ENCODE measurements around the gene NUP214. TPM values are rescaled to one million over a fixed set of nuclear protein-coding genes. Genes with fewer than 3 reads are reported as not detected.

The NUP214 gene
- total and polyA plus RNA-seq, 2 of the 8 experiments (the other 6 are each of a cell fraction or from before 2014, with no cell fraction given): 28.6 to 50.2 TPM

- Histone ChIP-seq H3K27me3 (replicated peaks in 1 of 4; ENCODE audit: control insufficient read depth in 3 of 4, extremely low read depth in 1 of 4, insufficient read depth in 3 of 4, low read length in 3 of 4) (no peaks in the 10 kb centered on the region; a peak in 2 of 7 replicates), H3K9ac (replicated peaks in 1 of 4; ENCODE audit: extremely low read depth in 1 of 4, low read depth in 3 of 4, low read length in 3 of 4) (no peak overlapping the region), H3K23me2 (ENCODE audit: low read depth, low read length) (peaks cover 1% of the 10 kb centered on the region; the same call in 1 of the 2 replicates), H3K56ac (replicated peaks; ENCODE audit: insufficient read length, low read depth, low read length) (no peak overlapping the region), H2AK5ac (ENCODE audit: low read depth, low read length) (no peak overlapping the region), H2BK120ac (replicated peaks; ENCODE audit: low read depth, low read length) (no peak overlapping the region), H4K91ac (replicated peaks; ENCODE audit: insufficient read length, low read length) (no peak overlapping the region), H4K20me1 (replicated peaks in 1 of 2; ENCODE audit: control insufficient read depth in 1 of 2, insufficient read depth in 2 of 2, low read length in 2 of 2) (peaks cover 0 to 5% of the 10 kb centered on the region in 2 experiments), H3K18ac (ENCODE audit: extremely low read depth, low read length) (no peak overlapping the region), H3K27ac (ENCODE audit: low read depth, low read length) (no peak overlapping the region), H4K5ac (ENCODE audit: insufficient read length, low read depth, low read length) (no peak overlapping the region), H2BK20ac (ENCODE audit: low read length) (no peak overlapping the region), H2BK15ac (ENCODE audit: low read length) (0 out of 2 replicates have a peak overlapping the region, but pooled peaks have one; percentile 29), H3K4ac (replicated peaks; ENCODE audit: insufficient read length, low read depth, low read length) (no peak overlapping the region), H3K4me1 (replicated peaks in 1 of 4; ENCODE audit: control insufficient read depth in 3 of 4, insufficient read depth in 4 of 4, low read length in 3 of 4) (peaks cover 0 to 7% (median 2%) of the 10 kb centered on the region in 4 experiments; a peak in 5 of 7 replicates), H3K9me3 (ENCODE audit: insufficient read depth in 2 of 2, low read depth in 1 of 2, low read length in 1 of 2) (no peaks in the 10 kb centered on the region), H2BK12ac (ENCODE audit: low read depth, low read length) (no peak overlapping the region), H3K4me3 (ENCODE audit: extremely low read depth in 1 of 4, insufficient read depth in 2 of 4, low read depth in 3 of 4, low read length in 4 of 4) (no peak overlapping the region), H3K23ac (ENCODE audit: insufficient read length) (no peak overlapping the region), H3K79me1 (ENCODE audit: low read depth, low read length) (no peaks in the 10 kb centered on the region; the same call in 1 of the 2 replicates), H3K4me2 (ENCODE audit: insufficient read depth in 1 of 2, low read depth in 2 of 2, low read length in 2 of 2) (no peak overlapping the region), H2AFZ (ENCODE audit: low read length) (no peak overlapping the region), H4K8ac (ENCODE audit: extremely low read depth, insufficient read depth, low read length) (no peak overlapping the region), H2BK5ac (ENCODE audit: low read depth, low read length) (no peak overlapping the region), H3K14ac (ENCODE audit: insufficient read length) (no peak overlapping the region), H3K79me2 (ENCODE audit: control insufficient read depth in 1 of 2, insufficient read depth in 2 of 2, low read length in 2 of 2) (no peaks in the 10 kb centered on the region), H3K36me3 (ENCODE audit: control insufficient read depth in 2 of 4, insufficient read depth in 4 of 4, low read length in 3 of 4) (no peaks in the 10 kb centered on the region)
- ChIA-PET CTCF (ENCODE audit: partially characterized antibody) (interaction anchor here (1.7 kb wide), 1 partner anchor 66 kb away, joined by 3 read pairs; no protein-coding TSS in a partner anchor), POLR2A (ENCODE audit: partially characterized antibody) (interaction anchor here (1.0 to 29.0 kb wide), 2 partner anchors 9 to 27 kb away, joined by 3 to 751 read pairs; partner anchors contain the start of gene NUP214)
- no peak for DNase-seq (ENCODE audit: low read depth in 1 of 2, low spot score in 2 of 2)
- 88% methylated on average over 17 of the region's 19 CpGs; no CpG with 5 or more reads in 1 of the 2 experiments for WGBS, 2 experiments (ENCODE audit: extremely low coverage in 1 of 2, insufficient coverage in 1 of 2, insufficient read length in 1 of 2, insufficient replicate concordance in 2 of 2, low coverage in 1 of 2, low lambda C conversion rate in 2 of 2, missing lambda C conversion rate in 1 of 2)
- no peak for FAIRE-seq
- TF ChIP-seq GTF2F1 (IDR thresholded peaks at IDR 0.05; ENCODE audit: borderline replicate concordance, low read depth, low read length): no peak
- TF ChIP-seq, protein P1, sequence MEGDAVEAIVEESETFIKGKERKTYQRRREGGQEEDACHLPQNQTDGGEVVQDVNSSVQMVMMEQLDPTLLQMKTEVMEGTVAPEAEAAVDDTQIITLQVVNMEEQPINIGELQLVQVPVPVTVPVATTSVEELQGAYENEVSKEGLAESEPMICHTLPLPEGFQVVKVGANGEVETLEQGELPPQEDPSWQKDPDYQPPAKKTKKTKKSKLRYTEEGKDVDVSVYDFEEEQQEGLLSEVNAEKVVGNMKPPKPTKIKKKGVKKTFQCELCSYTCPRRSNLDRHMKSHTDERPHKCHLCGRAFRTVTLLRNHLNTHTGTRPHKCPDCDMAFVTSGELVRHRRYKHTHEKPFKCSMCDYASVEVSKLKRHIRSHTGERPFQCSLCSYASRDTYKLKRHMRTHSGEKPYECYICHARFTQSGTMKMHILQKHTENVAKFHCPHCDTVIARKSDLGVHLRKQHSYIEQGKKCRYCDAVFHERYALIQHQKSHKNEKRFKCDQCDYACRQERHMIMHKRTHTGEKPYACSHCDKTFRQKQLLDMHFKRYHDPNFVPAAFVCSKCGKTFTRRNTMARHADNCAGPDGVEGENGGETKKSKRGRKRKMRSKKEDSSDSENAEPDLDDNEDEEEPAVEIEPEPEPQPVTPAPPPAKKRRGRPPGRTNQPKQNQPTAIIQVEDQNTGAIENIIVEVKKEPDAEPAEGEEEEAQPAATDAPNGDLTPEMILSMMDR (IDR thresholded peaks at IDR 0.05; ENCODE audit: control extremely low read depth in 1 of 3, insufficient read depth in 1 of 3, low read depth in 1 of 3, low read length in 3 of 3): no peak
- TF ChIP-seq HDAC6 (IDR thresholded peaks at IDR 0.05; ENCODE audit: low read depth, low read length): no peak
- no peak for TF ChIP-seq RFX5 (IDR thresholded peaks at IDR 0.05; ENCODE audit: borderline replicate concordance, low read depth, low read length)
- TF ChIP-seq PHF8 (conservative IDR thresholded peaks at IDR 0.05; ENCODE audit: low read depth, low read length): no peak
- TF ChIP-seq SP1 (IDR thresholded peaks at IDR 0.05; ENCODE audit: low read depth, low read length): no peak
- TF ChIP-seq TAF1 (IDR thresholded peaks at IDR 0.05; ENCODE audit: low read depth, low read length): no peak
- no peak for TF ChIP-seq NRF1 (IDR thresholded peaks at IDR 0.05; ENCODE audit: low read depth, low read length)
- no peak for TF ChIP-seq SRF (IDR thresholded peaks at IDR 0.05; ENCODE audit: low read depth, low read length)
- TF ChIP-seq MAFK (IDR thresholded peaks at IDR 0.05; ENCODE audit: low read depth, low read length): no peak
- no peak for TF ChIP-seq POU5F1 (IDR thresholded peaks at IDR 0.05; ENCODE audit: low read depth, low read length)
Measured at GRCh38 chr9:131091352-131091992, 33.9 kb upstream of the NUP214 start.

Data from H1 (cell line).